Thyroid gland (tissue), 4 donors: ENCODE measurements around the gene BCO2.

Source experiments
- CTCF ChIP-seq, 6 experiments: fragments of 200-600 bp in 3 of 6; fragments of 450-650 bp in 3 of 6; sonication (generic) in 3 of 6; IDR thresholded peaks; one replicate each; pipeline ENCODE4 v1.5.1; 2016 to 2019; ENCODE audit warnings: antibody characterized with exemption in 6 of 6, mild to moderate bottlenecking in 2 of 6, inconsistent platforms in 1 of 6, moderate library complexity in 1 of 6
- POLR2A ChIP-seq, 2 donors: fragments of 450-650 bp; IDR thresholded peaks; one replicate each; pipeline ENCODE4 v1.6.1; 2017; ENCODE audit warnings: antibody characterized with exemption in 2 of 2, mild to moderate bottlenecking in 2 of 2, moderate library complexity in 1 of 2

- TF ChIP-seq CTCF (IDR thresholded peaks at IDR 0.05) (no peak), POLR2A (IDR thresholded peaks at IDR 0.05) (no peak)
Measured at GRCh38 chr11:112128483-112129121, 46.7 kb upstream of the BCO2 start.
